ENCODE measurements around the gene CTBP2.
"Not testable (repeated sequence)": the region's sequence is repeated elsewhere in the genome, so short reads cannot be mapped to it uniquely, and the experiment has no call there.

Gene CTBP2

DNA sequence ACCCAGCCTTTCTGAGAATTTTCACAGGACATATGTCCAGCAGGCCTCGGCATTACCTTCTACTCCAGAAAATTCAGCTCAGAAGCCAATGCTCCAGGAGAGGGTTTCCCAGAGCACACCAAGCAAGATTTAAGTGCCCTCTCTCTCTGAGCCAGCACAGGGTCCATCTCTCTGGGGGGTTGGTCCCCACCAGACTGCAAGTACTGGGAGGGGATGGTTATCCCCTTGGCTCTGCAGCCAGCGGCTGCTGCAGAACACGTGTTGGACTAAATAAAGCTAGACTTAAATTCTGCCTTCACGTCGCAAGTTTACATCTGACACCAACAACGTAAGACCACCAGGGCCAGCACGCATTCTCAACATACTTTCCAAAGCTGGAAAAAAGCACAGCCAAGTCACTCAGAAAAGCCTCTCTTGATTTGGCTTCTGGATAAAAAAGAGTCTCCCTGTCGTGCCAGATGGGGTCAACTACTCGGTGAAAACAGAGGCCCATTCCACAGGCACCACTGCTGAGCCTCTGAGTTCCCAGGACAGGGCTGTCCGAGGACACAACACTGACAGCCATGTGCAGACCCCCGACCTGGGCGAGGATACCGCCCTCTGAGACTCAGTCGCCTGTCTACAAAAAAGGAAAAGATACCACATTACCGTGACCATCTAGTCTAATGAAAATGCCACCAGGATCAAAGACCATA is 77.3 kb downstream of the CTBP2 start:
- DNase-seq, result no peak

DNA sequence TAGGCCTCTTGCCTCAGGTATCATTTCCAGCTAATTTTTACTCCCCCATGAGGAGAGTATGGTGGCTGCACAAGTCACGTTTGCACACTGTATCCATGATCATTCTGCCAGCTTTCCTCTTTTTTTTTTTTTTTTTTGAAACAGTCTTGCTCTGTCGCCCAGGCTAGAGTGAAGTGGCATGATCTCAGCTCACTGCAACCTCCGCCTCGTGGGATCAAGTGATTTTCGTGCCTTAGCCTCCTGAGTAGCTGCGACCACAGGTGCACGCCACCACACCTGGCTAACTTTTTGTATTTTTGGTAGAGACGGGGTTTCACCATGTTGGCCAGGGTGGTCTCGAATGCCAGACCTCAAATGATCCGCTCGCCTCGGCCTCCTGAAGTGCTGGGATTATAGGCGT is 77.9 kb downstream of the CTBP2 start:
- not testable (repeated sequence) for DNase-seq

DNA sequence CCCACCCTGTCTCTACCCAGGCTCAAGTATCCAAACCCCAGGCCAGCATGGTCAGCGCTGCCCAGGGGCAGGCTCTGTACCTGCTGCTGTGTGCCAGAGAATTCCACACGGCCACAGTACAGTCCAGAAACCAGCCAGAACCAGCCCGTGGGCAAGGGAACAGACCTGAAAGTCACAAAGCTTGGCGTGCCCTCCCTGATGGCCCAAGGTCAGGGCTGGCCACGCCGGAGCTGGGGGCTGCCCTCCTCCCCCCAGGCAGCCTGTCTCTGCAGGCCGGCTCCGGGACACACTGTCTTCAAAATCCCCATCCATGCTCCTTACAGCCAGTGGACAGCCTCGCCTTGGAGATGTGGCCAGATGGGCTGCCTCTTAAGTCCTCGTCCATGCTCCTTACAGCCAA is 78.4 kb downstream of the CTBP2 start:
- no peak for DNase-seq

DNA sequence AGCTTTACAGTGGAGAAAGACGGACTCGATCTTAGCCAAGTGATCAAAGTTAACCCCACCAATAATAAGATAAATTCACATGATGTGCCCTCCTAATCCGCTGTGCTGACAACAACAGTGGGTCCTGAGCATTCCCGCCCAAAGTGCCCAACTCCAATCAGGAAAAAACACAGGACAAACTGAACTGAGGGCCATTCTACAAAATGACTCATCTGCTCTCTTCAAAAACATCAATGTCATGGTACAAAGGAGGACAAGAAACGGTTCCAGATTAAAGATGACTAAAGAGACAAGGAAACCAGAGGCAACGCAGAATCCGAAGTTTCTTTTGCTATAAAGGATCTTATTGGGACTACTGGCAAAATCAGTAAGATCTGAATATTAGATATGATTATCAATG is 79.4 kb downstream of the CTBP2 start:
- DNase-seq, result no peak

DNA sequence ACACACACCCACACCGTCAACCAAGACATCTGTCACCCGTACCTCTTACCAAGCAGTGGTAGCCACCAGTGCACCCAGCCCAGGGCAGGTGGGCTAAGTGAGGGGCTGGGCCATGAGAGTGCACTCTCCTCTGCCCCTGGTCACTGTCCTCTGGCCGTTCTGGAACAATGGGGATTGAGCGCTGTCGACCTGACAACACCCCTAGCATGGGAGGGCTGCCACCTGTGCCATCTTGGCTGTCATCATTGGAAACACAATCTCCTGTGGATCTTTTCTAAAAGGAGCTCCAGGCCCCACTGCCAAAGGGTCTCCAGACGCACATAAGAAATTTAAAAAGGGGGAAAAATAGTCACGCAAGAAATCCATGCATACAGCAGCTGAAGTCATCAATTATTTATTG is 80.1 kb downstream of the CTBP2 start:
- no peak for DNase-seq

DNA sequence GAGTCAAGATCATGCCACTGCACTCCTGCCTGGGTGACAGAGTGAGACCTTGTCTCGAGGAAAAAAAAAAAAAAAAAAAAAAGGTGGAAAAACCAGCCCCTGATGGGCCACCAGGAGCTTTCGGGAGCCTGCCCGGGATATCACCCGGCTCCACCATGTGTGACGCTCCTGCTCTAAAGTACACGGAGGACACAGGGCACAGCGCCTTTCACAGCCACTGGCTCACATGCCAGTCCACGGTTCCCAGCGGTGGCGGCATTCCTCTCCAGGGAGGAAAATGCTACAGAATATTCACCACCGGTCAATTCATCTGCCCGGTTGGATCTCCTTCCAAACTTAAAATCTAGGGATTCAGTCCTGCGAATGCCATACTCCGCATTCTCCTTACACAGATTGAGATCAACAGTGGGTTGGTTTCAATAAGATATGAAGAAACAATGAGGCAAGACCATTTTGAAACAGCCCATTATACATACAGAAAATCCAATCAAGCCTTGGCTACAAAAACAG is 81.2 kb downstream of the CTBP2 start:
- DNase-seq, result no peak

DNA sequence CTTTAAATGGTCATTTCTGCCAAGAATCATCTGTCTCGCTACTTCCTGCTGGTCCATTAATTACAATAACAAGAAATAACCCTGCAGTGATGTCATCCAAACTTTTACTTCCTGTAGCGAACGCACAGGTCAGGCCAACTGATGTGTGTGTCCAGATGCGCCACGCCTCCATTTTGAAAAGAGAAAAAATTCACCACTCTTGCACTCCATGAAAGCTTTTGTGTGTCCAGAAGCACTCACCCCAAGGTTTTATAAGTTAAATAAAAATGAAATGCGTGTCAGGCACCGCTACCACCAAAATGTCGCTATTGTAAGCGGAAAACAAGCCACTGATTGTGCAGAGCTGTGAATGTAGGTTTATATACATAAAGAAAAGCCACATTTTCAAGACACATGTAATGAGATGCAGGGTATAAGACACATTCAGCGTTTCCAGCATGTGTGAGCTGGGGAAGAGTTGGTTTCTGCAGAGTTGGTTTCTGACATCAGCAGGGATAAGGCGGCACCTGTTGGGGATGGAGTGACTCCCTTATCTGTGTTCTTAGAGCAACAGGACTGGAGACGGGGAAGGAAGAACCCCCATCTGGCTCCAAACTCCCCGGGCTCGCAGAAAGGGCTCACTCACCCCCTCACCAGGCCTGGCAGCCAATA is 83.3 kb downstream of the CTBP2 start:
- no peak for DNase-seq

DNA sequence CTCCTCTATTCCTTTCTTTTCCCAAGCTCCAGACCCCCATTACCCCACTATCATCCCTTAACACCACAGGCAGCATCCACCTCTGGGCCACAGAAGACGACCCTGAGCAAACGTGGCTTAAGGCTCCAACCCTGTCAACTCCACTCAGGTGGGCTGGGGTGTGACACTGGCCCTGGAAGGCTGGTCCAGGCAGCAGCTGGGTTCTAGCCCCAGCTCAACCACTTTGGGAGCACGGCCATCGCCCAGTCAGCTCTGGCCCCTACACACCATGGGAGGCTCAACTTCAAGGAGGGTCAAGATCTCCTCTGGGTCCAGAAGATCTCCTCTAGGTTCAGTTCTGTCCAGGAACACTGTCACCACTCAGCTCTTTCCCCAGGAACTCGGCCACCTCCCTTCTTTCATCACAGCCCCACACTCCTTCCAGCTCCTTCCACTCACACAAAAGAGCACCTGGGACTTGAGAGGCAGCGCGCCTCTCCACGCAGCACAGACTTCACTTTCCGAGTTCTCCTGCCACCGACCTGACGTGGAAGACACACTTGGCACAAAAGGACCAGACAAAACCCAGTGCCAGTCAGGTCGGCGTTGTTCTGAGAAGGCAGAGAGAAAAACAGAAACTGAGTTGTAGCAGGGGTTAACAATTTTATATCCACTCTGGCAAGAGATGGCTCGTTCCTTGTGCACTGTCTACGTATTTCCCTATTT is 84.1 kb downstream of the CTBP2 start:
- DNase-seq, result no peak

DNA sequence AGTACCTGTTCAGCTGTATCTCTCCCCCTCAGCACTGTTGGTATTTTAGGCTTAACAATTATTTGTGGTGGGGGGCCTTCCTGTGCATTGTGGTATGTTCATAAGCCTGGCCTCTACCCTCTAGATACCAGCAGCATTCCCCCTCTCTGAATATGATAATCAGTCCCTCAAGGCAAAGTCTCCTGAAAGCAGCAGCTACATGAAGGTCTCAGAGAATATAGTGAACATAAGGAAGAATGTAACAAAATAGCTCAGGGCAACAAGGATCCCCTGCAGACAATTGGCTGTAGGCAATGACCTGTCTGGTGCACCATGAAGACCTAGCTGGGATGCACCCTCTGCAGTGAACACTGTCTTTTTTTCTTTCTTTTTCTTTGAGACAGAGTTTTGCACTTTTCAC is 86.4 kb downstream of the CTBP2 start:
- DNase-seq, result no peak

DNA sequence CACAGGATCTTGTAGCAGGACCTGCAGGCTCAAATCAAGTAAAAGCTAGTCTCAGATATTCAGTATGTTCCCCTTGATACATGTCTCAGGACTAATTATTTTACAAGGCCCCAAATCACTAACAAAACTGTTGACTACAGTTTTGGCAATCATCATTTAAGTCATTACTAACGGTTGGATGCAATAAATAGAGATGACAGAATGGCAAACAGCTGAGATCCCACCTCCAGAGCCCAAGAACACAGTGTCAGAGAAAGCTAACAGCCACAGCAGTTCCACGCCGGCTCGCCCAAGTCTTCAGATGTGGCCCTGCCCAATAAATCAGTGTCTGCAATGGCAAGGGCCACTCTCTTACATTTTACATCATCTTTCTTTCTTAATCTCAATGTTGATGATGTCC is 87.6 kb downstream of the CTBP2 start:
- DNase-seq, result no peak

DNA sequence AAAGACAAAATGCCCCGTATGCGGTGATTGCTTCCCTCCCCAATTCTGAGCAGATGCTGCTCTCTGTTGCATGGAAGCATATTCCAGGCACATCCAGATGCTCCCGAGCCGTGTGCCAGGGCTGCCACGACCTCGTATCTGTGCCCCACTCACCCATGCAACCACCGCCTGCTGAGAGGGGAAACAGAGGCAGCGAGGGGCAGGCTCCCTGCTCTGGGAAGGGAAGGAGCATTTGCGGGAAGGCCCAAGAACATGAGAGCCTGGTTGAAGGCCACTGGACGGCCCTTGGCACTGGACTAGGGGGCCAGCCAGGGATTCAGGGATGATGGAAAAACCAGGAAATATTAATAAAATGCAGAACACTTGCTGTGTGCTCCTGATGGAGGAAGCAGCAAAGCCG is 89.4 kb downstream of the CTBP2 start:
- no peak for DNase-seq

DNA sequence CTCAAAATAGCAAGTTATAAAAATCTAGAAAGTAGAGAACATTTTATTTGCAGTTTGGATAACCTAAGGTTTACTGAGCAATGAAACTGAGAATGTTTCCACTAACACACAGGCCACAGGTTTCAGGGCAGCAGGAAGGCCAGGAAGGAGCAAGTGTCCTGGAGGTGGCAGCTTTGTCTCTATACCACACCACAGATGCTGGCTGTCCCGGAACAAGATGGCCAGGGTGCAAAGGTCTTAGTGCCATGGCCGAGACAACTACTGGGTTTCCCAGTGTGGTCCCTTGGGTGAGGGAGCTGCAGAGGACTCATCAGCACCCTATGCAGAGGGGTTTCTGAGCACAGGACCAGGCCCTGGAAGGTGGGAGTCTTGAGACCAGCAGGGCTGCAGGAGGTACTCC is 92.0 kb downstream of the CTBP2 start:
- DNase-seq, result no peak

DNA sequence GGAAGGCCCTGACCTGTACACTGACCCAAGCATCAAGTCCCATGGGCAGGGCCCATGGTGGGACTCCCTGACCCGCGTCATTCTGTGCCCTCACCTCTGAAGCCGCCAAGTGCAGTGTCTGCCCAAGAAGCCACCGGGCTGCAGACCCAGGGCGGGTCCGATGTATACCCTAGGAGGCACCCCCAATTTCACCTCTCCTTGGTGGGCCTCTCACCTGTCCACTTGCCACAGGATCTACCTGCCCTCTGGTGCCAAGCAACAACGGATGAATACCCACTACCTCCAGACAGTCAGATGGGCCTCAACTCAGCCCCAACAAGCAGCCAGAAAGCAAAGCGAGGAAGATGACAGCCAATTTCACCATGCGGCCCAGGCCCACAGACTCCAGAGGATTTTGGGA is 92.6 kb downstream of the CTBP2 start:
- no peak for DNase-seq

DNA sequence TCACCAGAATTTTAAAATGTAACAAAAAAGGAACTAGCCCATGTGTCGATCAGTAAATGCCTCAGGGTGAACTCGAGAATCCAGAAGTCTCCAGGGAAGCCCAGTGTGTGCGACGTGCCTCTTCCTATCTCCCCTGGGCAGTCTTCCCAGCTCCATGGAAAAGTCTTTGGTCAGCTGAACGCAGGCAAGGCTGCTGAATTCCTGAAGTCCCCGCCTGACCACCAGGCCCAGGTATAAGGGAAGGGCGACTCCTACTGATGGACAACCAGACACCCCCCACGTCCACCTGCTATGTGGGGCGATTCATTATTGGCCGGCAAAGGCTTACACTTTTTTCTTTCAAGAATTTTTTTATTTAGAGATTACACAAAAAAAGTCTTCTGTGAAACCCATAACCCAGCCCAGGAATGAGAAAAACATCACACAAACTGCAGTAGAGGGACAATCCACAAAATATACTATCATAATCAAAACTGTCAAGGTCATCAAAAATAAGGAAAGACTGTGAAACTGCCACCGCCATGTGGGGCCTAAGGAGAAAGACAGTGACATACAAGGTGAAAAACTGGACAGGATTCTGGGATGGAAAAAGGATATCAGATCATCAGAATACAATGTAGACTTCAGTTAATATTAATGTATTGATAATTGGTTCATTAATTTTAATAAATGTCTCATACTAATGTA is 93.5 kb downstream of the CTBP2 start:
- no peak for DNase-seq

DNA sequence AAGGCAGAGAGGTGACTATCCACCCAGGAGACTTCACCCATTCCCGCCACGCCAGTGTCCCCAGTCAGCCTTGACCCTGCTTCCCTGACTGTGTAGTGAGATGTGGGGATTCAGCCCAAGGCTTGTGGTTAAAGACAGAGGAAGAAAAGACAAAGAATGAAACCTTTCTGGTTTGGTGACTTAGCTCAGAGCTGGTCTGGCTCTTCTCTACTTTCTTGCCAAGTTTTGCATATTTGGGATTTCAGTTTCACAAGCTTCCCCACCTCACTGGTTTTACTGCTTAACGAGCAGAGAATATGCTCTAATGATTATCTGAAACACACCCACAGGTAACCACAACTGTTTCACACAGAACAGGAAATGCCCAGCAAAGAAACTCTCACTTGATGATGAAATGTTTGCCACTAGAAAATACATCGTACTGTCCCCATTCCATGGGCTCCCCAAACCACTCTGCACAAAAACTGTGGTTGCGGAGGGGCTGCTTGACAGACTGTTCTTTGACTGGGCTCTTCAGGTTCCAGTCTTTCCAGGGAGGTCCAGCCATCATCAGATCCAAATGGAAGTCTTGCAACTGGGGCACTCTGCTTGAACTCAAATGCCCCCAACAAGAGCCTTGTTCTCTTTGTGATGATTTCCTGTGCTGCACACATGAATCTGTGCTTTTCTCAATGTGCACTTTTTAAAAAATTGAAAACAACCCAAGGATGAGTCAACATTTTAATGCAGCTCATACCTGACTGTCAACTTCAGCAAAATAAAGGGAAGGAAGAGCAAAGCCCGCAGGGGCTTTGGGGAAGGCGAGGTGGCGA is 95.5 kb downstream of the CTBP2 start:
- no peak for DNase-seq

DNA sequence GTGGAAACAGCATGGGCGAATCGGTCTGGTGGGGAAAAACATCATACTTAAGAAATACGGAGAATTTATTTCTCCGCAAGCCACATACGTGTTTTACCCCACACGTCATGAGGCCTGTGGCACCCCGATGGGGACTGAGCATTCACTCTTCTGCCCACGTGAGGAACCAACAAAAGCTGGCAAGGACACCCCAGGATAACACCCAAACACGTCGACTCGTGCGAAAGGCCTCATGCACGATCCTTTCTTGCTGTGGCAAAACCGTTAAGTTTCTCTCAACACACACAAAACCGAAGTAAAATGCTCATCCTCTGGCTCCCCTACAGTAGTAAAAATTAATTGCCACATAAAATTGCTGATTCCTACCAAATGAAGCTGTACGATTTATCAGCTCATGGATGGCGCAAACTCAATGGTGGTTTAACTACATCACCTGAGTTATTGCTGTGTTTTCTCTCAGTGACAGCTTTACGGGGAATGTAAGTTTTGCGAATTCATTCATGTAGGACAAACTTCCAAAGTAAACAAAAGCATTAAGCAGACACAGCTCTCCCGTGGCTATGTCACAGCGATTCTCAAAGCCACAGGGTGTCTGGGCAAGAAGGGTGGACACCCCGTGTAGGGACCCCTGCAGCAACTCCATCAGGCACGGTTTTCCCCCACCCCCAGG is 97.0 kb downstream of the CTBP2 start:
- DNase-seq, result no peak

DNA sequence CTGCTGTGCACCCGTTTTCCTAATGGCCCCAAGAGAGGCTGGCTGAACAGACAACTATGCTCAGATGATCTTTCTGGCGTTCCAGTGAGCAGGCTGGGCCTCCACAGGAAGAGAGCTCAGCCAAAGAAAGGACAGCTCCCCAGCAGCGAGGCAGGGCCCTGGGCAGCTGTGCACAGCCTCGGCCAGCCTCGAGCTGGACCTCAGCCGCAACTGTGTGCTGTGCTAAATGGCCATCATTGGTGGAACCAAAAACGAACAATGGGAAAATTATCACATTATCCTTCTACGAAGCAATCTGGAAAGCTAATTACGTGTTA is 97.5 kb downstream of the CTBP2 start:
- DNase-seq, result no peak

DNA sequence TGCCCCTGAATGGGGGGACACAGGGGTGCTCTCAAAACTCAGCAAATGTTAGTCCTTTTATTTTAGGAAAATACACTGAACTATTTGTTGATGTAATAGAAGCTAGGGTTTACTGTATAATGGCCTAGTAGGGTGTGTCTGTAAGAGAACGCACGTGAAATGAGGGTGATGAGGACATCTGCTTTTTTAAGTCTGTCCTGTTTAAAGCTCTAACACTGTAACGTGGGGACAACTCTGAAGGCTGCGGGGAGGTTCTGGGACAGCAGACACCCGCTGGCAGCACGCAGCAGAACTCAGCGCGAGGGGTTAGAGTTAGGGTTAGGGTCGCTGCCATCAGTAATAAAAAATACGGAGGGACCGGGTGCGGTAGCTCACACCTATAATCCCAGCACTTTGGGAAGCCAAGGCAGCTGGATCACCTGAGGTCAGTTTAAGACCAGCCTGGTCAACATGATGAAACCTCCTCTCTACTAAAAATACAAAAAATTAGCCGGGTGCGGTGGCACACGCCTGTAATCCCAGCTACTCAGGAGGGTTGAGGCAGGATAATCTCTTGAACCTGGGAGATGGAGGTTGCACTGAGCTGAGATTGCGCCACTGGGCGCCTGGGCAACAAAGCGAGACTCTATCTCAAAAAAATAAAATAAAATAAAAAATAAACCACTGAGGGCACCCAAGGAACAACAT is 98.0 kb downstream of the CTBP2 start:
- no peak for DNase-seq

DNA sequence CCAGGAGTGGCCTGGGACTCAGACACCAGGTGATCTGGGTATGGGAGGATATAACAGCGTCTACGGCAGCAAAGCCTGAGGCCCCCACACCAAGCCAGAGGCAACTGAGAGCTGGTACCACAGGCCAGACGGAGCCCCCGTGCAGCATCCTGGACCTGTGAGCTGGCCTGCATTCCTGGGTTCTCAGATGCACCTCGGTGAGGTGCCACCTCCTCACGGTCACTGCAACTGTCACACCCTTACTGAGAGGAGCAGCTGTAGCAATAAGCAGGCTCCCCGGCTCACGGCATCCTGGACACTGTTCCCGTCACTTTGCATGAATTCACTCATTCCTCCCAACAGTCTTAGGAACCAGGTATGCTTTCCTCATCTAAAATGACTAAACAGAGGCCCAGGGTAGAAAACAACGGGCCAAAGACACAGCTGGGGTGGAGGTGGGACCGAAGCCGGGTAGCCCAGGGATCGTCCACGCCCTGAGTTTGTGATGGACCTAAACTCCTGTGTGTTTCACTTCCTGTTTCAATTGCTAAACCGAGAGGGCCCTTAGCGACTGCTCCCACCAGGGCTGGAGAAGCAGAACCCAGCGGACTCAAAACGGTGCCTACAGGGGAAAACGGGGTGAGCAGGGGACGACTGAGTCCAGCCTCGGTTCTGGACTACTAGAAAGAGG is 98.7 kb downstream of the CTBP2 start:
- DNase-seq, result no peak

DNA sequence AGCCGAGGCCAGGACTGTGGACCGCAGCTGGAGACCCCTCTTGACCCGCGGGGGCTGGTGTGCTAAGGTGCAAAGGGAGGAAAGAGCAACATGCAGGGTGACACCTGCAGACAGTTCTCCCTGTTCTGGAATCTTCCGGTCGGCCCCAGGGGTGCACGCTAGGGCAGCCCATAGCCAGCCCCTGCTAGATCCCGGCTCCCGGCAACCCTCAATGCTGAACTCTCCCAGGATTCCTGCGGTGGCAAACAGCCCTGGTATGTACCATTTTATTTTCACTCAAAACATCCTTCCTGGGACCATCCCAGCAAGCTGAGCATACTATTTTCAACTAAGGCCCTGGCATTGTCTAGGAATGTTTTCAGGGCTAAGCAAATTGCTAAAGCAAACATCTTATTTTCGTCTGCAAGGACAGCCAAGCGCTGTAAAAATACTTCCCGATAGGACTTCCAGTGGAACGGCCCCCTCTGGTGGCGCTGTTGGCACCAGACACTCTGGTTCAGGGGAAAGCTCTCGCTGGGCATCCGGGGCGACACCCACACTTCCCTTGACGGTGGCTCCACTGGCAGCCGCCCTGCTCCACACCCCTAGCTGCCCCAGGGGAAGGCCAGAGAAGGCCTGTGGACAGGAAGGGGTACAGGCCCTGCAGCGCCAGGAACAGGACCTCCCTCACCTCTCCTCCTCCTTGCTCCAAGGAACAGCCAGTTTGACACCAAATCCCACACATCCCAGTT is 99.4 kb downstream of the CTBP2 start:
- no peak for DNase-seq

DNA sequence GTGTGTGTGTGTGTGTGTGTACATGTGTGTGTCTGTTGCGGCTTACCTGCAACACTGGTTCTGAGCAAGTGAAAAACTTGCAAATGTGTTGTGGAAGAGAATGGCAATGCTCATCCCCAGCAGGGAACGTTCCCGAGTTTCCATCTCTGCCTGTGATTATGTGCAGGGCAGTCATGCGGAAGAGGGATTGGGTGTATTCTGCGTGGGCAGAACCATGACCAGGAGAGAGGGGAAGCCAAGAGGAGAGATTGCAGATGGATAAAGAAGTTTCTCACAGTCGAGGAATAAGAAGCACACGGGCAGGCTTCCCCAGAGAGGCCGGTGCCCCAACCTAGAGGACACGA is 99.9 kb downstream of the CTBP2 start:
- no peak for DNase-seq
